GM12878 (cell line): Measurements from ENCODE around the gene CNTNAP2. TPM values are rescaled to one million over a fixed set of nuclear protein-coding genes. Genes with fewer than 3 reads are reported as not detected.

Source experiments
- ATAC-seq: fragments of 200-7000 bp; cut with Tn5 transposase; 3 replicates; pipeline ENCODE4 v1.9.1; 2020; ENCODE audit warnings: mild to moderate bottlenecking, moderate library complexity
- BruUV-seq: library from RNA; stranded (reverse); fragments of 400-500 nt; replicated peaks from 2 replicates; lab custom pipeline; 2021; lab: Mats Ljungman, UMichigan
- CTCF ChIA-PET: fragments of 300-600 bp; sonication (Branson Sonifier 250); formaldehyde crosslinking; extraction: SDS; loops from one replicate; lab custom pipeline; 2021; ENCODE audit warnings: inconsistent platforms; lab: Yijun Ruan, JAX
- POLR2A ChIA-PET: fragments of 350-600 bp; formaldehyde crosslinking; extraction: SDS; loops from one replicate; lab custom pipeline; 2021; ENCODE audit warnings: inconsistent platforms; lab: Charles Lee
- RAD21 ChIA-PET: fragments of 300-600 bp; sonication (Branson Sonifier 250); formaldehyde crosslinking; loops from one replicate; lab custom pipeline; 2023; ENCODE audit warnings: antibody characterized with exemption; ENCODE audit not compliant: unreplicated experiment; lab: Charles Lee
- SMC1A ChIA-PET: fragments of 300-600 bp; sonication (Branson Sonifier 250); formaldehyde crosslinking; loops from one replicate; lab custom pipeline; 2023; ENCODE audit not compliant: unreplicated experiment, uncharacterized antibody; lab: Charles Lee
- DNase-seq: peaks from one replicate; pipeline ENCODE4 v3.0.0-alpha.2; 2011; ENCODE audit warnings: low read depth, low spot score
- FAIRE-seq: peaks from 3 replicates; lab custom pipeline; 2011; peaks lifted over from hg19 to GRCh38; lab: Jason Lieb, UNC
- H2AFZ ChIP-seq: 2 replicates; pipeline ENCODE4 v1.6.0; 2011; ENCODE audit warnings: low read depth, low read length, control low read depth; ENCODE audit not compliant: control insufficient read depth
- H3K27ac ChIP-seq: 2 replicates; pipeline ENCODE4 v1.5.1; 2011; ENCODE audit warnings: control low read depth; ENCODE audit not compliant: control insufficient read depth, insufficient read depth
- H3K27me3 ChIP-seq, 2 experiments: replicated peaks in 1 of 2; 2 replicates each; pipeline versions ENCODE4 v1.6.0 to v1.6.1; 2011; ENCODE audit warnings: low read length in 1 of 2; ENCODE audit not compliant: control insufficient read depth in 2 of 2, insufficient read depth in 2 of 2
- H3K36me3 ChIP-seq, 2 experiments: 2 replicates each; pipeline ENCODE4 v1.5.1; 2011; ENCODE audit warnings: low read length in 1 of 2; ENCODE audit not compliant: control insufficient read depth in 2 of 2, insufficient read depth in 2 of 2
- H3K4me1 ChIP-seq: 2 replicates; pipeline ENCODE4 v1.6.1; 2011; ENCODE audit warnings: mild to moderate bottlenecking, low read length, moderate library complexity, mixed read lengths; ENCODE audit not compliant: control insufficient read depth, insufficient read depth
- H3K4me2 ChIP-seq: 2 replicates; pipeline ENCODE4 v1.6.0; 2011; ENCODE audit warnings: control low read depth; ENCODE audit not compliant: control insufficient read depth, insufficient read depth
- H3K4me3 ChIP-seq: fragments of 200-600 bp; sonication (generic); 2 replicates; pipeline ENCODE4 v1.5.1; 2016
- H3K79me2 ChIP-seq: 2 replicates; pipeline ENCODE4 v1.6.0; 2011; ENCODE audit warnings: low read length; ENCODE audit not compliant: control insufficient read depth, insufficient read depth
- H3K9ac ChIP-seq: 2 replicates; pipeline ENCODE4 v1.8.0; 2011; ENCODE audit warnings: low read length, control low read depth, mixed read lengths; ENCODE audit not compliant: control insufficient read depth, insufficient read depth
- H3K9me3 ChIP-seq: replicated peaks from 3 replicates; pipeline ENCODE4 v1.5.1; 2011; ENCODE audit warnings: mild to moderate bottlenecking, low read length; ENCODE audit not compliant: control insufficient read depth, insufficient read depth
- H4K20me1 ChIP-seq: 2 replicates; pipeline ENCODE4 v1.6.0; 2011; ENCODE audit not compliant: control insufficient read depth, insufficient read depth
- DPF2 ChIP-seq: fragments of 450-650 bp; IDR thresholded peaks from 2 replicates; pipeline ENCODE4 v1.6.1; 2017; ENCODE audit warnings: mild to moderate bottlenecking
- EED ChIP-seq: sonication (generic); IDR thresholded peaks from 2 replicates; pipeline ENCODE4 v1.6.1; 2016; ENCODE audit warnings: antibody characterized with exemption, low read depth
- EP300 ChIP-seq, 2 experiments: fragments of 150-350 bp in 1 of 2; IDR thresholded peaks; 2 replicates each; pipeline ENCODE4 v1.6.1; 2011 to 2012; ENCODE audit warnings: low read depth in 2 of 2, low read length in 2 of 2, borderline replicate concordance in 1 of 2, improper control_type of control experiment in 1 of 2, inconsistent platforms in 1 of 2; ENCODE audit not compliant: control insufficient read depth in 1 of 2
- ETV6 ChIP-seq, 2 experiments: fragments of 450-650 bp in 1 of 2; IDR thresholded peaks in 1 of 2; conservative IDR thresholded peaks in 1 of 2; 2 replicates each; pipeline ENCODE4 v1.6.1; 2014; ENCODE audit warnings: antibody characterized with exemption in 1 of 2, borderline replicate concordance in 1 of 2, low read depth in 1 of 2, mild to moderate bottlenecking in 1 of 2, moderate library complexity in 1 of 2
- FOS ChIP-seq: IDR thresholded peaks from 3 replicates; pipeline ENCODE4 v1.6.1; 2011; ENCODE audit warnings: borderline replicate concordance; ENCODE audit not compliant: insufficient read length; ENCODE audit errors: extremely low read depth
- HDAC6 ChIP-seq: fragments of 200-600 bp; sonication (generic); IDR thresholded peaks from one replicate; pipeline ENCODE4 v1.8.0; 2017; ENCODE audit warnings: antibody characterized with exemption; ENCODE audit not compliant: unreplicated experiment
- KLF5 ChIP-seq: fragments of 450-650 bp; IDR thresholded peaks from 2 replicates; pipeline ENCODE4 v1.6.1; 2014; ENCODE audit warnings: mild to moderate bottlenecking; ENCODE audit not compliant: partially characterized antibody
- PML ChIP-seq: IDR thresholded peaks from 2 replicates; pipeline ENCODE4 v1.6.1; 2012; ENCODE audit warnings: low read length, inconsistent platforms
- POLR2AphosphoS5 ChIP-seq: IDR thresholded peaks from 2 replicates; pipeline ENCODE4 v1.6.1; 2011; ENCODE audit warnings: mild to moderate bottlenecking, low read length, inconsistent platforms
- RUNX3 ChIP-seq: IDR thresholded peaks from 2 replicates; pipeline ENCODE4 v1.6.1; 2012; ENCODE audit warnings: low read length, inconsistent platforms
- SMC3 ChIP-seq: IDR thresholded peaks from 2 replicates; pipeline ENCODE4 v1.6.1; 2011; ENCODE audit warnings: low read length, improper control_type of control experiment, borderline replicate concordance
- SPI1 ChIP-seq: IDR thresholded peaks from 2 replicates; pipeline ENCODE4 v1.6.1; 2011; ENCODE audit warnings: low read depth, mild to moderate bottlenecking, low read length, moderate library complexity, borderline replicate concordance; ENCODE audit not compliant: insufficient read depth
- SUPT20H ChIP-seq: IDR thresholded peaks from 2 replicates; pipeline ENCODE4 v1.6.1; 2011; ENCODE audit warnings: low read depth, mild to moderate bottlenecking, low read length, moderate library complexity, borderline replicate concordance; ENCODE audit not compliant: control insufficient read depth
- TCF7 ChIP-seq: IDR thresholded peaks from 2 replicates; pipeline ENCODE4 v1.6.1; 2014; ENCODE audit warnings: antibody characterized with exemption, borderline replicate concordance
- ZNF24 ChIP-seq: fragments of 450-650 bp; IDR thresholded peaks from 2 replicates; pipeline ENCODE4 v1.6.1; 2017; ENCODE audit warnings: antibody characterized with exemption, mild to moderate bottlenecking
- ZNF622 ChIP-seq: fragments of 450-650 bp; IDR thresholded peaks from 2 replicates; pipeline ENCODE4 v1.6.1; 2017; ENCODE audit warnings: mild to moderate bottlenecking, inconsistent platforms
- WGBS: methylation state at CpG from one replicate; pipeline ENCODE4 v1.1.6; 2016; ENCODE audit warnings: low lambda C conversion rate; ENCODE audit not compliant: insufficient replicate concordance, insufficient coverage; ENCODE audit errors: missing lambda C conversion rate; 5-methylcytosine and 5-hydroxymethylcytosine counted together
- in situ Hi-C: fragments of 300-500 bp; cut with MboI; formaldehyde crosslinking; loops from 9 replicates; pipeline ENCODE4 v1.14.3; 2018; ENCODE audit warnings: mixed read lengths
- intact Hi-C: fragments of 100-400 bp; cut with micrococcal nuclease; formaldehyde crosslinking; loops from one replicate; pipeline ENCODE4 v1.14.2; 2022; ENCODE audit not compliant: unreplicated experiment
- polyA plus RNA-seq, 11 experiments: library from polyadenylated mRNA; depleted of rRNA in 4 of 11; unstranded in 6 of 11; stranded (reverse) in 5 of 11; fragments of >200 nt; fragmentation: Nextera tagmentation in 4 of 11; fragmentation: Illumina TruSeq in 1 of 11; extraction: Ambion mirVana in 4 of 11; extraction: Trizol in 1 of 11; gene quantifications; 1 replicate in 1 of 11; 2 replicates in 10 of 11; pipeline versions ENCODE4 v1.2.1 to v1.2.3, GENCODE V29; 2011 to 2016; ENCODE audit warnings: inconsistent platforms in 2 of 11, missing spikeins in 2 of 11, low read depth in 1 of 11
- total RNA-seq, 4 experiments: library from RNA; depleted of rRNA in 3 of 4; stranded (reverse); fragments of >200 nt in 3 of 4; fragmentation: Illumina TruSeq in 1 of 4; extraction: Trizol in 1 of 4; gene quantifications; 2 replicates each; pipeline versions ENCODE4 v1.2.1 to v1.2.3, GENCODE V29; 2013 to 2021
- TF ChIP-seq, protein P1 (sequence below): fragments of 150-350 bp; IDR thresholded peaks from 2 replicates; pipeline ENCODE4 v1.6.1; 2014; ENCODE audit warnings: mild to moderate bottlenecking, low read depth, low read length
- TF ChIP-seq, protein P2 (sequence below): fragments of 450-650 bp; IDR thresholded peaks from 2 replicates; pipeline ENCODE4 v1.6.1; 2017; ENCODE audit warnings: borderline replicate concordance
- TF ChIP-seq, protein P3 (sequence below): fragments of 450-650 bp; IDR thresholded peaks from 2 replicates; pipeline ENCODE4 v1.6.1; 2016; ENCODE audit warnings: mild to moderate bottlenecking
- TF ChIP-seq, protein P4 (sequence below): IDR thresholded peaks from 2 replicates; pipeline ENCODE4 v1.6.1; 2012; ENCODE audit warnings: low read length, inconsistent platforms

CNTNAP2 gene
- total and polyA plus RNA-seq, 10 of the 15 experiments (the other 5 are each of a cell fraction or from before 2014, with no cell fraction given) = 0.03 to 0.08 (median 0.03) TPM; not detected in 7

DNA sequence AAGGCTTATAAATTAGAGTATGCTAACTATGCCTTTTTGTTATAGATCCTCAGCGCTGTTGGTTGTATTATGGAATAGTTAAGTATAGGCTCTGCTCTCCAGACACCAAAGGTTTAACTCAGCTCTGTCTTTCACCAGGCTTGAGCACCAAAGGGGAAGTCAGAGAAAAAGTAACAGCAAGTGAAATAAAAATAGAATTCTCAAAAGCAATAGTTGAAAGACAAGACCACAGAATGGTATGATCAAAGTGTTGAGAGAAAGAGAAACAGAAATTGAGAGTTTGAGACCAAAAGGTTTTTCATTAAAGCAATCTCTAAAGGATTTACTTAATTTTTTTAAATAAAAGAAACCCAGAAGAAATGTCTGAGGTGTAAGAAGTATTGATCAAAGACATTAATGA is 1944.1 kb downstream of the CNTNAP2 start:
- in situ Hi-C loops (no loop called here), intact Hi-C loops (no loop called here)
- Histone ChIP-seq H3K4me2 (peak overlapping the region; percentile 13; the same call in 1 of the 2 replicates), H3K4me3 (no peak overlapping the region), H3K9me3 (no peaks in the 10 kb centered on the region), H4K20me1 (no peaks in the 10 kb centered on the region), H3K9ac (no peak overlapping the region), H3K27me3 (no peaks in the 10 kb centered on the region), H3K27ac (no peak overlapping the region; the same call in 1 of the 2 replicates), H3K36me3 (no peaks in the 10 kb centered on the region), H2AFZ (no peak overlapping the region), H3K4me1 (peaks cover 3% of the 10 kb centered on the region; the same call in 1 of the 2 replicates), H3K79me2 (no peaks in the 10 kb centered on the region)
- DNase-seq (peak; percentile 15), ATAC-seq (peak; percentile 68), FAIRE-seq (peak; percentile 75)
- CTCF ChIA-PET = no interaction called here
- WGBS = 39% methylated on average over 1 of the region's 1 CpG
- SMC1A ChIA-PET = interaction anchor here (1.4 kb wide), 1 partner anchor 12 kb away, joined by 3 read pairs; no protein-coding TSS in a partner anchor
- POLR2A ChIA-PET = no interaction called here
- RAD21 ChIA-PET = no interaction called here
- BruUV-seq = no TSS peak
- TF ChIP-seq SMC3 (no peak), HDAC6 (no peak), SPI1 (peak; percentile 73; the same call in 1 of the 2 replicates), FOS (no peak), ETV6 (conservative IDR thresholded peaks at IDR 0.05 in 1 of 2, IDR thresholded peaks at IDR 0.05 in 1 of 2; ENCODE audit: borderline replicate concordance in 1 of 2, low read depth in 1 of 2) (no peak), PML (no peak), ZNF24 (no peak), EED (no peak), DPF2 (no peak), POLR2AphosphoS5 (no peak), SUPT20H (no peak), KLF5 (no peak), ZNF622 (no peak), EP300 (IDR thresholded peaks at IDR 0.05; ENCODE audit: borderline replicate concordance in 1 of 2, control insufficient read depth in 1 of 2, low read depth in 2 of 2, low read length in 2 of 2) (no peak), RUNX3 (peak; percentile 72), TCF7 (peak; percentile 59; the same call in 1 of the 2 replicates)
- TF ChIP-seq, protein P1, sequence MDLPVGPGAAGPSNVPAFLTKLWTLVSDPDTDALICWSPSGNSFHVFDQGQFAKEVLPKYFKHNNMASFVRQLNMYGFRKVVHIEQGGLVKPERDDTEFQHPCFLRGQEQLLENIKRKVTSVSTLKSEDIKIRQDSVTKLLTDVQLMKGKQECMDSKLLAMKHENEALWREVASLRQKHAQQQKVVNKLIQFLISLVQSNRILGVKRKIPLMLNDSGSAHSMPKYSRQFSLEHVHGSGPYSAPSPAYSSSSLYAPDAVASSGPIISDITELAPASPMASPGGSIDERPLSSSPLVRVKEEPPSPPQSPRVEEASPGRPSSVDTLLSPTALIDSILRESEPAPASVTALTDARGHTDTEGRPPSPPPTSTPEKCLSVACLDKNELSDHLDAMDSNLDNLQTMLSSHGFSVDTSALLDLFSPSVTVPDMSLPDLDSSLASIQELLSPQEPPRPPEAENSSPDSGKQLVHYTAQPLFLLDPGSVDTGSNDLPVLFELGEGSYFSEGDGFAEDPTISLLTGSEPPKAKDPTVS = no peak
- TF ChIP-seq, protein P2, sequence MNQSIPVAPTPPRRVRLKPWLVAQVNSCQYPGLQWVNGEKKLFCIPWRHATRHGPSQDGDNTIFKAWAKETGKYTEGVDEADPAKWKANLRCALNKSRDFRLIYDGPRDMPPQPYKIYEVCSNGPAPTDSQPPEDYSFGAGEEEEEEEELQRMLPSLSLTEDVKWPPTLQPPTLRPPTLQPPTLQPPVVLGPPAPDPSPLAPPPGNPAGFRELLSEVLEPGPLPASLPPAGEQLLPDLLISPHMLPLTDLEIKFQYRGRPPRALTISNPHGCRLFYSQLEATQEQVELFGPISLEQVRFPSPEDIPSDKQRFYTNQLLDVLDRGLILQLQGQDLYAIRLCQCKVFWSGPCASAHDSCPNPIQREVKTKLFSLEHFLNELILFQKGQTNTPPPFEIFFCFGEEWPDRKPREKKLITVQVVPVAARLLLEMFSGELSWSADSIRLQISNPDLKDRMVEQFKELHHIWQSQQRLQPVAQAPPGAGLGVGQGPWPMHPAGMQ = no peak
- TF ChIP-seq, protein P3, sequence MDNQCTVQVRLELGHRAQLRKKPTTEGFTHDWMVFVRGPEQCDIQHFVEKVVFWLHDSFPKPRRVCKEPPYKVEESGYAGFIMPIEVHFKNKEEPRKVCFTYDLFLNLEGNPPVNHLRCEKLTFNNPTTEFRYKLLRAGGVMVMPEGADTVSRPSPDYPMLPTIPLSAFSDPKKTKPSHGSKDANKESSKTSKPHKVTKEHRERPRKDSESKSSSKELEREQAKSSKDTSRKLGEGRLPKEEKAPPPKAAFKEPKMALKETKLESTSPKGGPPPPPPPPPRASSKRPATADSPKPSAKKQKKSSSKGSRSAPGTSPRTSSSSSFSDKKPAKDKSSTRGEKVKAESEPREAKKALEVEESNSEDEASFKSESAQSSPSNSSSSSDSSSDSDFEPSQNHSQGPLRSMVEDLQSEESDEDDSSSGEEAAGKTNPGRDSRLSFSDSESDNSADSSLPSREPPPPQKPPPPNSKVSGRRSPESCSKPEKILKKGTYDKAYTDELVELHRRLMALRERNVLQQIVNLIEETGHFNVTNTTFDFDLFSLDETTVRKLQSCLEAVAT = no peak
- TF ChIP-seq, protein P4, sequence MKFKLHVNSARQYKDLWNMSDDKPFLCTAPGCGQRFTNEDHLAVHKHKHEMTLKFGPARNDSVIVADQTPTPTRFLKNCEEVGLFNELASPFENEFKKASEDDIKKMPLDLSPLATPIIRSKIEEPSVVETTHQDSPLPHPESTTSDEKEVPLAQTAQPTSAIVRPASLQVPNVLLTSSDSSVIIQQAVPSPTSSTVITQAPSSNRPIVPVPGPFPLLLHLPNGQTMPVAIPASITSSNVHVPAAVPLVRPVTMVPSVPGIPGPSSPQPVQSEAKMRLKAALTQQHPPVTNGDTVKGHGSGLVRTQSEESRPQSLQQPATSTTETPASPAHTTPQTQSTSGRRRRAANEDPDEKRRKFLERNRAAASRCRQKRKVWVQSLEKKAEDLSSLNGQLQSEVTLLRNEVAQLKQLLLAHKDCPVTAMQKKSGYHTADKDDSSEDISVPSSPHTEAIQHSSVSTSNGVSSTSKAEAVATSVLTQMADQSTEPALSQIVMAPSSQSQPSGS = peak; percentile 57; the same call in 1 of the 2 replicates
